Measurements from ENCODE around the gene FBXO41.

Gene FBXO41

GRCh38 chr2:73260338-73260984, 23.8 kb downstream of the FBXO41 start:
- DNase-seq (ENCODE audit: low read depth), result peak; percentile 47

GRCh38 chr2:73259704-73260337, 24.5 kb downstream of the FBXO41 start:
- DNase-seq (ENCODE audit: low read depth), result no peak

- no peak for DNase-seq (ENCODE audit: low read depth)
Observed at GRCh38 chr2:73259276-73259675, 25.0 kb downstream of the FBXO41 start.

DNA sequence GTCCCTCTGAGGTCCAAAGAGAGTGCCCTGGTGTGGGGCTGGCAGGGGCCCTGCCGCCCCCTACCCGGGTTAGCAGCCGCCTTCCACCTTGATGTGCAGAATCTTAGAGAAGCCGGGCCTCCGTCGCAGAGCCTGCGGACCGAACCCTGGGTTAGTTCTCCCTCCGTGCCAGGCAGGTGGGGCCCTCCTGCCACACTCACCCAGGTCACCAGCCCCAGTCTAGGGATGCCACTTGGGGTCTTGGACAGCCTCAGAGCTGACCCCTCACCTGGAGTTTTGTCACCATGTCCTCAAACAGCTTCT, 25.4 kb downstream of the FBXO41 start:
- no peak for DNase-seq (ENCODE audit: low read depth)

DNA sequence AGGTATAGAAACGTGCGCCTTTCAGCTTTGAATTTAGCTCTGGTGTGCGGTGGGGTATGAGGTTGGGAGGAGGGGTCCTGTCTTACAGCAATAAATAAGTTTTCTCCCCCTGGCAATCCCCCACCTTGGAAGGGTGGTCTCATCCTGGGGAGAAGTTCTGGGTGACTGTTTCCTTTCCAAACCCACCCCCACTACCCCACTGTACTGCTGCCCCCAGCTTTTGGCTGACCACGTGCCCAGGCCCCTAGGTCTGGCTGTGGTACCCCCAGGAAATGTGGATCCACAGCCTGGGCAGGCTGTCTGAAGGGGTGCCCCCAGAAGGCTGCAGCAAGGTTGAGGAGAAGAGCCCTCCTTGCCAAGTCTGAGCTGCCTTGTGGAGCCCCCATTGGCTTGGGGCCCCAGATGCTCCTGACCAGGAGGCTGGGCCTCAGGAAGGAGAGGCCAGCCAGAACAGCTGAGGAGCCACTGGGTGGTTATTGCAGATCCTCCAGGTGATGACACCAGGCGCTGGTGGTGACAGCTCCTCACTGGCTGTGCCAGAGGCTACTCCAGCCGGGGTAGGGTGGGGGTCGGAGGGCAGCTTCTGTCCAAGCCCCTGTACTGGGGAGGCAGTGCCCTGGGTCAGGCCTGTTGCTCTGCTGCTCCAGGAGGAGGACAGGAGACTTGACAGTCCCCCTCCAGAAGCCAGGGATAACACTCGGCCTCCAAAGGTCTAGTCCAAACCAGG, 25.9 kb downstream of the FBXO41 start:
- no peak for DNase-seq (ENCODE audit: low read depth)

DNA sequence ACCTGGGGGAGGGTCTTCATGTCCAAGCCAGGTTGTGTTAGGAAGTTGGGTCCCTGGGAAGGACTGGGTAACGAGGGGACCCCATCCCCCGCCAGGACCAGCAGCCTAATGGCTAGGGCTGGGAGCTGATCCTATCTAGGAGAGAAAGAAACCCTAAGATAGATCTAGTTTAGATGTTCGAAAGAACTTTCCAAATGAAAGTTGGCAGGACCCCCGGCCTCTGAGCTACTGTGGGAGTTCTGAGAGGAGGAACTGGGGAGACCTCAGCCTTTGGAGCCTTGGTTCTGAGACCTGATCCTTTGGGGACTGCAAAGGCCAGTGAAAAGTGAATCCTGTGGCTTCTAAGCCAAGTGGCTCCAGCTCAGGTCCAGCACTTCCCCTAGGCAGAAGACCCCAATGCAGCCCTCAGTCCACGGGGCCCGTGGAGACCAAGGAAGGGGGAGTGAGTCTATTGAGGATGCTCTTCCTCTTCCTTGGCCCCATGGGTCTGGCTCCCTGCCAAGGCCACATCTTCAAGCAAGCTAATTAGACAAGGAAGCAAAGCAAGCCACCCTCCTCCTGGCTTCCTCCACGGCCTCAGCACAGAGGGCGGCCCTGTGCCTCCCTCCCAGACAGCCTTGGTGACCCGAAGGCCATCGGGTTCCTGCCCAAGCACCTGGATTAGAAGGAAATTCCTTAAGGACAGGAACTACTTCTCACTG, 26.7 kb downstream of the FBXO41 start:
- no peak for DNase-seq (ENCODE audit: low read depth)

- no peak for DNase-seq (ENCODE audit: low read depth)
Observed at GRCh38 chr2:73257021-73257420, 27.3 kb downstream of the FBXO41 start.

- DNase-seq (ENCODE audit: low read depth), result no peak
Observed at GRCh38 chr2:73256618-73256922, 27.7 kb downstream of the FBXO41 start.

- no peak for DNase-seq (ENCODE audit: low read depth)
Observed at GRCh38 chr2:73255907-73256617, 28.2 kb downstream of the FBXO41 start.

DNA sequence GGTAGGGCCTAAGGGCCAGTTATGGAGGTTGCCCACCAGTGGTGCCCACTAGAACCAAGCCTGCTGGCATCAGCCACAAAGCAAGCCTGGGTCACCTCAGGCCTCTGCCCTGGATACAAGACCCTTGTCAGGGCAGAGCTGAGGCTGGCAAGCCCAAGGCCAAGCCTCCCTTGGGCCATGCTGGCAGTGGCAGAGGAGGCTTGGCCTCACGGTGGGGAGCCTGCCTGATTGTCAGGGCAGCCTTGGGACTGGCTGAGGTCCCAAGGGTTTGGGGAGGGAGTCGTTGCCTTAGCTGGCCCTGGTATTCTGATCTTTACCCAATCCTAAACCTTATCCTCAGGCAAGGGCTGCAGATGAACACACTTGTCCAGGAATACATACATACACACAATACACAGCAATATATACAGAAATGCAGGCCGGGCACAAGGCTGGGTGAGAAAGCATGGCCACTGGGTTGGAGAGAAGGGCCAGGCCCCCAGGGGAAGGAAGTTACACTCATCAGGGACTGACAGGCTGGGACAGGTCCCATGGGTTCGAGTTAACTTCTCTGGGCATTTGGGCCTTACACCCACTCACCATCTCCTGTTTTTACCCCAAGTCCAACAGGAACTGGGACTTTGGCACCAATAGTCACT, 29.2 kb downstream of the FBXO41 start:
- DNase-seq (ENCODE audit: low read depth), result no peak

DNA sequence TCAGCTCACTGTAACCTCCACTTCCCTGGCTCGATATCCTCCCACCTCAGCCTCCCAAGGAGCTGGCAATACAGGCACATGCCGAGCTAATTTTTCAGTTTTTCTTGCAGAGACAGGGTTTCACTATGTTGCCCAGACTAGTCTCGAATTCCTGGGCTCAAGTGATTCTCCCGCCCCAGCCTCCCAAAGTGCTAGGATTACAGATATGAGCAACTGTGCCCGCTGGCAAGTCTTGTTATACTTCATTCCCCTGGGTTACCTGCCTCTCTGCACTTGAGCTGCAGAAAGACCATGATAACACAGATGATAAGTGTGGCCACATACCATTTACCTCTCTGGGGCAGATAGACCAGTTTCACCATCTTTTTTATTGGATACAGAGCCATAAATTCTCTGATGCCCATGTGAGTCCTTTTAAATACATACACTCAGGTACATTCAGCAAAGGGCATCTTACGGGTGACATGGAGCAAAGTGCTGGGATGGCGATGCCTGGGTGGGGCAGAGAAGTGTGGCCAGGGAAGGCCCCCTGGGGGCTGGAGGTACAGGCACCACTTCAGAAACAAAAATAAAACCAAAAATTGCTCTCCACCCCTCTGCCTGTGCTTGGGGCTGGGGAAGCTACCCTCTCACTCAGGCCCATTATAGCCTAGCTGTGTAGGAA, 29.8 kb downstream of the FBXO41 start:
- no peak for DNase-seq (ENCODE audit: low read depth)

DNA sequence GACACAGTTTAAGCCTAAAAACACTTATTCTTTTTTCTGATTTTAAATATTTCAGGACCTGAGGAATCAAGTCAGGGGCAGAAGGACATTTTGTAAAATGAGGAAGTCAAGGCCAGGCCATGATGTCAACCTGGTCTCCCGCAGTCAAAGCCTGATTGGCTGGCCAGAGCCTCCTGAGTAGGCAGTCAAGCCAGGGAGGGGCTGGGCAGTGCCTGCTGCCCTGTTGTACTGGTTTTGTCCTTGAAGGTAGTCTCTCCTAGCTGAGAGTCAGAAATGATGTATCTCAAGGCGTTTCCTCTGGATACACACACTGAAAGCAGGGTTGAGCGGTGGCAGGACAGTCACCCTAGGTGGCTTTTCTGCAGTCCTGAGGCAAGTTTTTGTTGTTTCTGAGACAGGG, 30.4 kb downstream of the FBXO41 start:
- no peak for DNase-seq (ENCODE audit: low read depth)

- DNase-seq (ENCODE audit: low read depth), result no peak
Observed at GRCh38 chr2:73253400-73253799, 30.9 kb downstream of the FBXO41 start.

DNA sequence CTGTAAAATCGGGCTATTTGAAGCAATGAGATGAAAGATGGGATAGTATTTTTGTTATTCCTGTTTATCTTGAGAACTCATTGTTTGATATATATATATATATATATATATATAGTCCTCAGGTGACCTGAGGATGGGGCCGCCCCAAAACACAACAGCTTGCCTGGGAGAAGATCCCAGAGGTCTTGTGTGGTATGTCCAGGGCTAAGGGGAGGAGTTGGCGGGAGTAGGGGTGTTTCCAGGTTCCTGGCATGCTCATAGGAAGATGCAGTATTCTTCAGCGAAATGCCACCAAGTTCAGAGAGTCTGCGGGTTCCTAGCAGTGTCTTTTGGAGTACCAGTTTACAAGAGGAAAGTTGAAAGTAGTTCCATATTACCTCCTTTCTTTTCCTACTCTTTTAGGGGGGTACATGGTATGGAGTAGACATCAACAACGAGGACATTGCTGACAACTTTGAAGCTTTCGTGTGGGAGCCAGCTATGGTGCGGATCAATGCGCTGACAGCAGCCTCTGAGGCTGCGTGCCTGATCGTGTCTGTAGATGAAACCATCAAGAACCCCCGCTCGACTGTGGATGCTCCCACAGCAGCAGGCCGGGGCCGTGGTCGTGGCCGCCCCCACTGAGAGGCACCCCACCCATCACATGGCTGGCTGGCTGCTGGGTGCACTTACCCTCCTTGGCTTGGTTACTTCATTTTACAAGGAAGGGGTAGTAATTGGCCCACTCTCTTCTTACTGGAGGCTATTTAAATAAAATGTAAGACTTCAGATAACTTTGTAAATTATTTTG, 31.8 kb downstream of the FBXO41 start:
- no peak for DNase-seq (ENCODE audit: low read depth)

DNA sequence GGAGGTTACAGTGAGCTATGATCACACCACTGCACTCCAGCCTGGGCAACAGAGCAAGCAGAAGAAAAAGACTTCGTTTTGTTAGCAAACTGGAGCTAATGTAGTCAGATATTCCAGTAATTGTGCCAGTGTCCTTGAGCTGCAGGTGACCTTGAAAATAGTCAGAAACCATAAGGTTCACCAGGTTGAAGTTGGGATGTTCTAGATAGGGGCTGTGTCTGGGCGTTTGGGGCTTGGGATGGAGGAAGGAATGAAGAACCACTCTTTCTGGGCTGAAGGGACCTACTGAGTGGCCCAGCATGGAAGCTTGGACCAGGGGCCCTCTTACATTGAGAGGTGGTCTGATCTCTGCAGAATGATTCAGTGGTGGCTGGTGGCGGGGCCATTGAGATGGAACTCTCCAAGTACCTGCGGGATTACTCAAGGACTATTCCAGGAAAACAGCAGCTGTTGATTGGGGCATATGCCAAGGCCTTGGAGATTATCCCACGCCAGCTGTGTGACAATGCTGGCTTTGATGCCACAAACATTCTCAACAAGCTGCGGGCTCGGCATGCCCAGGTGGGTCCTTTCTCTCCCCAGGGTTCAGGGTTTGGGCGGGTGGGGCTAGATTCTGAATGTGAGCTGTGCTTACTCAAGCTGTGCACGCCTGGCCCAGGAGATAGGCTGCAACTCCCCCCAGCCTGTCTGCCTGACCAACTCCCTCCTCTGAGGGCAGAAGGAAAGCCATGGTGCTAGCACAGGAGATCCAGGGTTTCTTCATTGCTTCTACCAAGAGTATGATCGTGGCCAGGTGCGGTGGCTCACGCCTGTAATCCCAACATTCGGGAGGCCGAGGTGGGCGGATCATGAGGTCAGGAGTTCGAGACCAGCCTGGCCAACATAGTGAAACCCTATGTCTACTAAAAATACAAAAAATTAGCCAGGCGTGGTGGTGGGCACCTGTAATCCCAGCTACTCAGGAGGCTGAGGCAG, 33.1 kb downstream of the FBXO41 start:
- DNase-seq (ENCODE audit: low read depth), result no peak

DNA sequence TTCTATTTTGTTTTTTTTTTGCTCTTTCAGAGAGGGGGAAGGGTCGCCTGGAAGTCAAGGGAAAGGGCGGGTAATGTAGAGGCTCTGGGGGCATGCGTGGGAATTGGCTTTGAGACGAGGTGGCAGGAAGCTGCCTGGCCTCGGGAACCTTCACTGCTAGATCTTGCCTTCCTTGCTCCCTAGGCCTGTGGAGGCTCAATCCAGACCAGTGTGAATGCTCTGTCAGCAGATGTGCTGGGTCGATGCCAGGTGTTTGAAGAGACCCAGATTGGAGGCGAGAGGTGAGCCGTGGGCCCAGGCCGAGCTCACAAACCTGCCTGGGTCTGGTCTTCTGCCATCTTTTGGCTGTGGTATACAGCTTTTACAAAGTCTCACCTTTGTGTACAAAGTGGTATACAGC, 34.6 kb downstream of the FBXO41 start:
- no peak for DNase-seq (ENCODE audit: low read depth)

DNA sequence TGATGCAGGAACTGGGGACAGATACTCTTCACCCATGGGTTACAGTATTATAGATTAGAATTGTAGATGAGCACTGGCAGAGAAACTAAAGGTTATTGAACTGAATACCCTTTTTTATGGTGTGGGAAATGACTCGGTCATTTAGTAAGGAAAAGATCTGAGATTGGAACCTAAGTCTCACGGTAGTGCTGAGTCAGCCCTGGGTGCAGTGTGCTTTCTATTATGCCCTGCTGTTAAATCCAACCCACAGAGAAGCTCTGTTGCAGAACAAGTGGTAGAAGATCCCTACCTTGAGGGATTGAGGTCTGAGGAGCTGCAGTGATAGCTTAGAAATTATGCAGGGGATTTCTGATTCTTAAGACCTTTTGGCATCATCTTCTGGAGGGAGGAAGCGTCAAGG, 37.4 kb downstream of the FBXO41 start:
- no peak for DNase-seq (ENCODE audit: low read depth)

DNA sequence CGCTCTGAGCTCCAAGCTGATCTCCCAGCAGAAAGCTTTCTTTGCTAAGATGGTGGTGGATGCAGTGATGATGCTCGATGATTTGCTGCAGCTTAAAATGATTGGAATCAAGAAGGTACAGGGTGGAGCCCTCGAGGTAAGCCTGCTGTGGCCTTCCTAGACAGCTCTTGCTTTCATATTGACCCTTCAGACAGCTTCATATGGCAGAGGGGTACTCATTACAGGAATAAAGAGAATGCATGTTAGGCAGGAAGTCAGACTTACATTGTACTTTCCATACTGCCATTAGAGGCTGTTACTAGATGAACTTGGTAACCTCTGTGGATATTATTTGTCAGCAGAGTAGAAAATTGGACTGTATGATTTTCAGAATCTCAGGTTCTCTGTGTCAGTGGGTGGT, 39.7 kb downstream of the FBXO41 start:
- no peak for DNase-seq (ENCODE audit: low read depth)

DNA sequence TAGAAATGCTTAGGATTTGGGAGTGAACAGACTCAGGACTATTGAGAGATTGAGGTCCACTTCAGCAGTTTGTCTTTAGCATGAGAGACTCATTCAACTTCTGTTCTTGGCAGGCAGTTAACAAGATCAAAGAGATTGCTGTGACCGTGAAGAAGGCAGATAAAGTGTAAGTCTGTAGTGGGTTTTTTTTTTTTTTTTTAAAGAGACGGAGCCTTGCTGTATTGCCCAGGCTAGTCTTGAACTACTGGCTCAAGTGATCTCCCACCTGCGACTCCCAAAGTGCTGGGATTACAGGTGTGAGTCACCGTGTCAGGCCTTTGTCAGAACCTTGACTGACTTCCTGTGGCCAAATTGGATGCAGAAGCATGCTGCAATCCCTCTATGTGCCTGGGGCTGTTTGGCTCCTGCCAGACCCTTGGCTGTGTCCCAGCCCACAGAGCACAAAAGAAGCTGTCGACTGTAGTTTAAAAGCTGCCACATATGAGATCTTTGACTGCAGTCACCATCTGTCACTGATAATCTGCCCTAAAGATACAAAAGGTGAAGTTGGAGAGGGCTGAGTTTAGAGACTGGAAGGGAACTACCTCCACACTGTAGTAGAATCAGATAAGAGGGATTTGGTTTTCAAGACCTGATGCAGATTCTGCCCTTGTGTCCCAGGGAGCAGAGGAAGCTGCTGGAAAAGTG, 40.3 kb downstream of the FBXO41 start:
- DNase-seq (ENCODE audit: low read depth), result peak; percentile 75

Data from fibroblast of gingiva (primary cell).